ENCODE data around the gene ADCY2. TPM values are rescaled to one million over a fixed set of nuclear protein-coding genes. Genes with fewer than 3 reads are reported as not detected.

The ADCY2 gene
- total RNA-seq, 1 experiment from 2014 or later: not detected

- H3K9me3 Mint-ChIP-seq (ENCODE audit: unreplicated experiment): no peaks in the 10 kb centered on the region
- no peak for TF ChIP-seq CTCF (IDR thresholded peaks at IDR 0.05; ENCODE audit: unreplicated experiment)
- intact Hi-C loops (cut with micrococcal nuclease): no loop called here
- no peaks in the 10 kb centered on the region for H3K27me3 Mint-ChIP-seq (ENCODE audit: insufficient read depth, unreplicated experiment)
- DNase-seq (ENCODE audit: unreplicated experiment): no peak
- no peaks in the 10 kb centered on the region for H3K4me1 Mint-ChIP-seq (ENCODE audit: insufficient read depth, unreplicated experiment)
- BruUV-seq (replicated peaks): no TSS peak
- ChIA-PET POLR2A (no interaction called here), CTCF (interaction anchor here (1.0 kb wide), 1 partner anchor 242 kb away, joined by 6 read pairs; no protein-coding TSS in a partner anchor)
- H3K36me3 Mint-ChIP-seq (ENCODE audit: insufficient read depth, unreplicated experiment): no peaks in the 10 kb centered on the region
- H3K4me3 Mint-ChIP-seq (ENCODE audit: unreplicated experiment): no peak overlapping the region
- H3K27ac Mint-ChIP-seq (ENCODE audit: low read depth, unreplicated experiment): no peak overlapping the region
These were observed 105.1 kb downstream of the ADCY2 start for GRCh38 chr5:7501061-7501460.

- intact Hi-C loops (cut with micrococcal nuclease): no loop called here
- H3K4me3 Mint-ChIP-seq (ENCODE audit: unreplicated experiment): no peak overlapping the region
- H3K9me3 Mint-ChIP-seq (ENCODE audit: unreplicated experiment): no peaks in the 10 kb centered on the region
- no peak overlapping the region for H3K27ac Mint-ChIP-seq (ENCODE audit: low read depth, unreplicated experiment)
- DNase-seq (ENCODE audit: unreplicated experiment): no peak
- POLR2A ChIA-PET: no interaction called here
- H3K4me1 Mint-ChIP-seq (ENCODE audit: insufficient read depth, unreplicated experiment): no peaks in the 10 kb centered on the region
- H3K27me3 Mint-ChIP-seq (ENCODE audit: insufficient read depth, unreplicated experiment): no peaks in the 10 kb centered on the region
- CTCF ChIA-PET: no interaction called here
- no peak for TF ChIP-seq CTCF (IDR thresholded peaks at IDR 0.05; ENCODE audit: unreplicated experiment)
- no TSS peak for BruUV-seq (replicated peaks)
- H3K36me3 Mint-ChIP-seq (ENCODE audit: insufficient read depth, unreplicated experiment): no peaks in the 10 kb centered on the region
These were observed 107.6 kb downstream of the ADCY2 start for GRCh38 chr5:7503564-7503963.

- DNase-seq (ENCODE audit: unreplicated experiment): no peak
- Mint-ChIP-seq H3K27me3 (ENCODE audit: insufficient read depth, unreplicated experiment) (peaks cover 12% of the 10 kb centered on the region), H3K27ac (ENCODE audit: low read depth, unreplicated experiment) (no peak overlapping the region), H3K9me3 (ENCODE audit: unreplicated experiment) (peaks cover 9% of the 10 kb centered on the region), H3K4me3 (ENCODE audit: unreplicated experiment) (no peak overlapping the region), H3K36me3 (ENCODE audit: insufficient read depth, unreplicated experiment) (no peaks in the 10 kb centered on the region), H3K4me1 (ENCODE audit: insufficient read depth, unreplicated experiment) (no peaks in the 10 kb centered on the region)
- ChIA-PET CTCF (interaction anchor here (0.9 kb wide), 1 partner anchor 256 kb away, joined by 4 read pairs; no protein-coding TSS in a partner anchor), POLR2A (no interaction called here)
- TF ChIP-seq CTCF (IDR thresholded peaks at IDR 0.05; ENCODE audit: unreplicated experiment): no peak
- BruUV-seq (replicated peaks): no TSS peak
- intact Hi-C loops (cut with micrococcal nuclease): no loop called here
These were observed 119.5 kb downstream of the ADCY2 start for GRCh38 chr5:7515284-7515914.

GRCh38 chr5:7516253-7516652 lies 120.3 kb downstream of the ADCY2 start:
- CTCF ChIA-PET: no interaction called here
- H3K4me3 Mint-ChIP-seq (ENCODE audit: unreplicated experiment): no peak overlapping the region
- intact Hi-C loops (cut with micrococcal nuclease): no loop called here
- peaks cover 9% of the 10 kb centered on the region for H3K9me3 Mint-ChIP-seq (ENCODE audit: unreplicated experiment)
- no peak overlapping the region for H3K27ac Mint-ChIP-seq (ENCODE audit: low read depth, unreplicated experiment)
- no peaks in the 10 kb centered on the region for H3K36me3 Mint-ChIP-seq (ENCODE audit: insufficient read depth, unreplicated experiment)
- H3K27me3 Mint-ChIP-seq (ENCODE audit: insufficient read depth, unreplicated experiment): peaks cover 12% of the 10 kb centered on the region
- POLR2A ChIA-PET: no interaction called here
- H3K4me1 Mint-ChIP-seq (ENCODE audit: insufficient read depth, unreplicated experiment): no peaks in the 10 kb centered on the region
- no TSS peak for BruUV-seq (replicated peaks)
- TF ChIP-seq CTCF (IDR thresholded peaks at IDR 0.05; ENCODE audit: unreplicated experiment): no peak
- DNase-seq (ENCODE audit: unreplicated experiment): no peak

Measured in MCF 10A (cell line).